SIG-M5 (cell line): ENCODE results near the gene BMF.
"Not testable (repeated sequence)": the region's sequence is repeated elsewhere in the genome, so short reads cannot be mapped to it uniquely, and the experiment has no call there.

Experiments
- DNase-seq: peaks from one replicate; lab custom pipeline; 2025; lab: John Stamatoyannopoulos, UW

Gene BMF

DNA sequence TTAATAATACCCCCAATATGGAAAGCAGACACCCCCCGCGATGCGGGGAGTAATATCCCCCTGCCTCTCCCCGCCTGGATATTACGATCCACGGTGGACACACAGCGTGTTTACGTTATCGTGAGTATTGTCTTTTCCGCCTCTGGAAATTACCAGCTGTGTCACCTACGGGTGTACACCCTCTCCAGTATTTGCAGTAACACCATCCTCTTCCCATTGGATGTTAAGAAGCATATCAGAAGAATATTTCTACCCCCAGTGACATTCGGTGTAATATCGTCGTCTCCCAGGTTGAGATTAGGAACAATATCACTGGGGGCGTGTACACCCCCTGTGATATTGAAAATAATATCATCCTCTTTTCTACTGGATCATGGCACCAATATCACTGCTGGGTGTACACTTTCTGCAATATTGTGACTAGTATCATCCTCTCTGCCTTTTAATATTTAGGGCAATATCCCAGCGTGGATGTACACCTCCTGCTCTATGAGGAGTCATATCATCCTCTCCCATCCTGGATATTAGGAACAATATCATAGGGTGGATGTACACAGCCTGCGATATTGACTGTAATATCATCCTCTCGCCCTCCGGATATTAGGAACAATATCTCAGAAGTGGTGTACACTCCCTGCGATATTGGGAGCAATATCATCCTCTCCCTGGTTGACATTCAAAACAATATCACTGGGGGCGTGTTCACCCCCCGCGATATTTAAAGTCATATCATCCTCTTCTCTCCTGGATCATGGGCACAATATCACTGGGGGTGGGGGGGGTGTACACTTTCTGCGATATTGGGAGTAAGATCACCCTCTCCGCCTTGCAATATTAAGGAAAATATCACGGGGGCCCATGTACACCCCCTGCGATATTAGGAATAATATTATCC lies 20.3 kb upstream of the BMF start:
- no peak for DNase-seq

GRCh38 chr15:40125950-40126349 lies 17.3 kb upstream of the BMF start:
- no peak for DNase-seq

- not testable (repeated sequence) for DNase-seq
Measured at GRCh38 chr15:40124807-40125285, 16.2 kb upstream of the BMF start.

- DNase-seq: not testable (repeated sequence)
Measured at GRCh38 chr15:40124333-40124732, 15.7 kb upstream of the BMF start.

DNA sequence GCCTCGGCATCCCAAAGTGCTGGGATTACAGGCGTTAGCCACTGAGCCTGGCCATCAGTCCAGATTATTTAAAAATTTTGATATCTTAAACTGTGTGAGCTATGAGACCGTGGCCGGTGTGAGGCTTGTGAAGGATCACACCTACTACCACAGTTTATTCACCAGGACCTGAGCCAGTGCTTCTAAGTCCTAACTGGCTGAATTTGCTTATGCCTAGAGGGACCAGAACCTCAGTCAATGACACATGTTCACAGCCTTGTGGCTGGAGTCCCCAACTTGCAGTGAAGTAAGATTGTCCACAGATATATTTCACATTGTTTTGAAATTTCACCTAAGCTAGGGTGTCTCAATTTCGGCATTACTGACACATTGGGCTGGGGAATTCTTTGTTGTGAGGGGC lies 15.2 kb upstream of the BMF start:
- not testable (repeated sequence) for DNase-seq

DNA sequence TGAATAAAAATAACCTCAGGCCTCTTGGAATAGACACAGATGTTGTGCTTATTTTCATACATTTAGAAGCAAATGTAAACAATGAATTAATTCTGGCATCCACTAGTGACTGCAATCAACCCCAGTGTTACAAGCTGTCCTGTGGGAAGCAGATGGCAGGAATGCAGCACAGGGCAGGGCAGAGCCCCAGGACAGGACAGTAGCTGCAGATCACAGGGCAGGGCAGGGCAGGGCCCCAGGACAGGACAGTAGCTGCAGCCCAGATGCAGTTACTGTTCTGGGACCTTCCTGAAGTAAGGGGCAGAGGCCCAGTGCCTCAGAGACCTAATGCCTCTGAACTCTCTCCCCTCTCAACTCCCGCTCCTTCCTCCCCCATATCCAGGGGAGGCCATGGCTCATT lies 14.3 kb upstream of the BMF start:
- DNase-seq: not testable (repeated sequence)

GRCh38 chr15:40121911-40122638 lies 13.4 kb upstream of the BMF start:
- DNase-seq: no peak

DNA sequence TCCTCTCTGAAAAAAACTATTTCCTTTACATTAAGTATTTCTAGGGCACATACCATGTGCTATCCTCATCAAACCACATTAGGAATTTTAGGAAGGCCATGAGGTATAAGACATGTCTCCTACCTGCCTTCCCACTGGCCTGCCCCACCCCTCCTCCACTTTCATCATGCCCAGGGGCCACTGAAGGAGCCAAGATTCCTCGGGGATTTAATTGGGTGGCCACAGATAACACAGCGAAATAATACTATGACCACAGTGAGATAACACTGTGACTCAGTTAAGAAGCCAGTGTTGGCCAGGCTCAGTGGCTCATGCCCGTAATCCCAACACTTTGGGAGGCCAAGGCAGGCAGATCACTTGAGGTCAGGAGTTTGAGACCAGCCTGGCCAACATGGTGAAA lies 9.8 kb upstream of the BMF start:
- no peak for DNase-seq

- DNase-seq: peak; percentile 52
Measured at GRCh38 chr15:40115670-40116093, 7.0 kb upstream of the BMF start.

DNA sequence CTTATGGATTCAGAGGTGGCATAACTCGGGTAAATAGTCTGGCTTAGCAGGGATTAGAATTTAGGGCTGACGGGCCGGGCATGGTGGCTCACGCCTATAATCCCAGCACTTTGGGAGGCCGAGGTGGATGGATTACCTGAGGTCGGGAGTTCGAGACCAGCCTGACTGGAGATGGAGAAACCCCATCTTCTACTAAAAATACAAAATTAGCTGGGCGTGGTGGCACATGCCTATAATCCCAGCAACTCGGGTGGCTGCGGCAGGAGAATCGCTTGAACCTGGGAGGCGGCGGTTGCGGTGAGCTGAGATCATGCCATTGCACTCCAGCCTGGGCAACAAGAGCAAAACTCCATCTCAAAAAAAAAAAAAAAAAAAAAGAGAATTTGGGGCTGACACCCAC lies 6.4 kb upstream of the BMF start:
- not testable (repeated sequence) for DNase-seq

DNA sequence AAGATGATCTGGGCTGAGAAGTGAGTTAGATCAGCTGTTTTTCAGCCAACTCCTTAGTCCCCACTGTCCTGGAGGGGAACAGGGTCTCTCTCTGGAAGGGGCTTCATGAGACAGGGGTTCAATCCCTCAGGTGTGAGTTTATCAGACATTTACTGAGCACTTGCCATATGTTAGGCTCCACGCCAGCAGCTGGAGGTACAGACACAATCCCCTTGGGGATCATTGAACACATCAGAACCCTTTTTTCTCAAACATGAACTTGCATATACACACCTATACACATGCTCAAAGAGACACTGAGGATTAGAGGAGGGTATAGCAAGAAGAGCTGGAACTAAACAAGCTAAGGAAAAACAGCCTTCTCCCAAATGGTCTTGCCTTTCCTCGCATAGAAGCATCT lies 5.5 kb upstream of the BMF start:
- DNase-seq: no peak

- DNase-seq: no peak
Measured at GRCh38 chr15:40112789-40113188, 4.1 kb upstream of the BMF start.

DNA sequence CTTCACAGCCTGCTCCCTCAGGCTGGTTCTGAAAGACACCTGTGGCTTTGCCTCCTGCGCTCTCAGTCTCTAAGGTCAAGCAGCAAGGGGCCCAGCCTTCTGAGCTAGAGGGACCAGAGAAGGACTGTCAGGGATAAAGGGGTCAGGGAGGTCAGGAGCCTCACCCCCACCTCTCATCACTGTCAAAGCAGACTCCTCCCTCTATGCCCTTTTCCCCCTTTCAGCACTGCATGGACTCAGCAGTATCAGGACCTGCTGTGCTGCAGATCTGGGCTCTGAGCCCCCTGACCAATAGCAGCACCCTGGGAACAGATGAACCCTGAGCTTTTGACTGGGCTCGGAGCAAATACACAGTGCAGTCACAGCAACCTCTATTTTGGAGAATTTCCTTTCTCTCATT lies 3.2 kb upstream of the BMF start:
- no peak for DNase-seq

DNA sequence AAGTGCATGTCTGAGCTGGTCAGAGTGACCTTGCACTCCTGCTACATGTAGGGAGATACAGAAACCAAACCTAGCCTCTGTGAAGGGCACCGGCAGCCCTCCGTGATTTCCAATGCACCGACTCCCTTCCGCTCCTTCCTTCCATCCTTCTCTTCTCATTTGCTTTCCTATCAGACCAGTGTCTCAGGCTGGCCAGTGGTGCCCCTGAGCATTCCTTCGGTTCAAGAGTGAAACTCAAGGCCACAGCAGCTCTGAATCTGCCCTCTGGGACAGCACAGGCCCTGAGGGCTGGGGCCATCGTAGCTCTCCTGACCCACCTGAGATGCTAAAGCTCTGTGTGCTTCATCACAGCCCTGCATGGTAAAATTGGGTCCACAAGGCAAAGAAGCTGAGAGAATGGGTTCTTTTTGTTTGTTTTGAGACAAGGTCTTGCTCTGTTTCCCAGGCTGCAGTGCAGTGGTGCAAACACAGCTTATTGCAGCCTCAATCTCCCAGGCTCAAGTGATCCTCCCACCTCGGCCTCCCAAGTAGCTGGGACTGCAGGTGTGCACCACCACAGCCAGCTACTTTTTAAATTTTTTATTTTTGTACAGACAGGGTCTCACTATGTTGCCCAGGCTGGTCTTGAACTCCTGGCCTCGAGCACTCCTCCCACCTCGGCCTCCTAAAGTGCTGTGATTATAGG lies 2.3 kb upstream of the BMF start:
- DNase-seq: no peak

DNA sequence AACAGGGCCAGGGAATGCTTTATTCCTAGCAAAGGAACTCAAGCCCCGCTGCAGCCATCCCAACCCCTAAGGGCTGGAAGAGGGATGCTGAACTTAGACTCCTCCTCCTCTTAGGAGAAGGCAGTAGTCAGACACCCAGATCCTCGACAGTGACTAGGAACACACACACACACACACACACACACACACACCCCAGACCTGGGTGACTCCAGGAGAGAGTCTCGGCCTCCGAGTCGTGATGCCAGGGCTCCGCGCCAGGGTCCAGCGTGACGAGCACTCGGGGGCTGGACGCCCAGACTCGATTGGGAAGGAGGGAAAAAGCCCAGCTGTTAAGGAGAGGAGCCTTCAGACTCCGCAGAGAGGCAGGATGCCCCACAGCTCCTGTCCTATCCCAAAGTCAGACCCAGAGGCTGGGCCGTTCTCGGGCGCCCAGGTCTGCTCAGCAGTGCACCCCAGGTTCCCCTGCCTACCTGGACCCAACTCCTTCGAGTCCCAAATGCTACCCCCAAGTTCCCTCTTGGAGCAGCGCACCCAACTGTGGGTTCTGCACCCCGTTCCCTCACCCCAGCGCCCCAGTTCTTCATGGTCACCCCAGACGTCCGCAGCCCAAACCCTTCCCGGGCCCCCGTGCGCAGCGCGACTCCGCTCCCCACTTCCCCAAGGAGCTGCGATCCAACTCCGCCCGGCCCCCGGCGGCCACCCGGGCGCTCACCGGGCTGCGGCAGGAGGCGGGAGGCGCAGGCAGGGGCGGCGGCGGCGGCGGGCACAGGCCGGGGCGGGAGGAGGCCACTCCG lies 421 bp downstream of the BMF start:
- no peak for DNase-seq

- DNase-seq: peak; percentile 88
Measured at GRCh38 chr15:40106203-40107161, 2.2 kb downstream of the BMF start.

- no peak for DNase-seq
Measured at GRCh38 chr15:40105517-40106202, 3.0 kb downstream of the BMF start.

DNA sequence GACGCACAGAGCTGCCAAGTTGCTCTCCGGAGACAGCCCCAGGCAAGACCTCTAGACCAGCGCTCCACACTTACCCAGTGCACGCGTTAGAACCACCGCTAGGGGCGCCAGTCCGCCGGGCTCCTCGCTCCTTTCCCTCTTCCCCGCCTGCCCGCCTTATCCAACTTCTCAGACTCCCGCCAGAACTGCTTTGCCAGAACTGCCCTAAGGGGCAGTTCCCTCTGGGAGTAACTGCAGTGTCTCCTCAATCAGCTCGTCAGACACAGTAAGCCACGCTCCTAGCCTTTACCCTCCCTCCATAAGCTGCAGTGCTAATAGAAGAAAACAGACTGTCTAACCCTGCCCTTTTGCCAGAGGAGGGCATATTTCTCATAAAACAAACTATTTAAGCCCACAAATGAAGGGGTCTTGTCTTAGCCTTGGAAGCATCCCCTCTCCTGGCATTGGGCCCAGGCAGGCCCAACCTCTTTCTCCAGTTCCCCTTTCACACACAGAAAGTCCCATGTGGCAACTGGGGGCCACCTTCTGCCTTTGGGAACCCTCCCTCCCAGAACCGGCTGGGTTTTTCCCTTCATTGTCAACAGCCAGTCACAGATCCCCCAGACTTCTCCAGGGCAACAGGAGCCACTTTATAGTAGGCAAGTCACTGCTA lies 3.7 kb downstream of the BMF start:
- DNase-seq: no peak

GRCh38 chr15:40104296-40104864 lies 4.3 kb downstream of the BMF start:
- no peak for DNase-seq
